Fibroblast of villous mesenchyme (primary cell): Measurements from ENCODE around the gene RNF31. TPM values are rescaled to one million over a fixed set of nuclear protein-coding genes. Genes with fewer than 3 reads are reported as not detected.
"Not testable (repeated sequence)": the region's sequence is repeated elsewhere in the genome, so short reads cannot be mapped to it uniquely, and the experiment has no call there.

Experiments used
- DNase-seq: peaks from one replicate; pipeline ENCODE4 v3.0.0-alpha.2; 2010; ENCODE audit warnings: low read depth
- H3K4me3 ChIP-seq: 2 replicates; pipeline ENCODE4 v1.5.1; 2011; ENCODE audit warnings: low read depth, mild to moderate bottlenecking, low read length
- total RNA-seq: library from RNA; depleted of rRNA; stranded (reverse); fragments of >200 nt; gene quantifications from 2 replicates; pipeline ENCODE4 v1.2.3, GENCODE V29; 2012
- TF ChIP-seq, protein P1 (sequence below): IDR thresholded peaks from 2 replicates; pipeline ENCODE4 v1.5.1; 2012; ENCODE audit warnings: low read depth, mild to moderate bottlenecking, low read length; ENCODE audit not compliant: insufficient read depth

RNF31 gene
- total RNA-seq, 1 donor = 38.0 TPM

DNA sequence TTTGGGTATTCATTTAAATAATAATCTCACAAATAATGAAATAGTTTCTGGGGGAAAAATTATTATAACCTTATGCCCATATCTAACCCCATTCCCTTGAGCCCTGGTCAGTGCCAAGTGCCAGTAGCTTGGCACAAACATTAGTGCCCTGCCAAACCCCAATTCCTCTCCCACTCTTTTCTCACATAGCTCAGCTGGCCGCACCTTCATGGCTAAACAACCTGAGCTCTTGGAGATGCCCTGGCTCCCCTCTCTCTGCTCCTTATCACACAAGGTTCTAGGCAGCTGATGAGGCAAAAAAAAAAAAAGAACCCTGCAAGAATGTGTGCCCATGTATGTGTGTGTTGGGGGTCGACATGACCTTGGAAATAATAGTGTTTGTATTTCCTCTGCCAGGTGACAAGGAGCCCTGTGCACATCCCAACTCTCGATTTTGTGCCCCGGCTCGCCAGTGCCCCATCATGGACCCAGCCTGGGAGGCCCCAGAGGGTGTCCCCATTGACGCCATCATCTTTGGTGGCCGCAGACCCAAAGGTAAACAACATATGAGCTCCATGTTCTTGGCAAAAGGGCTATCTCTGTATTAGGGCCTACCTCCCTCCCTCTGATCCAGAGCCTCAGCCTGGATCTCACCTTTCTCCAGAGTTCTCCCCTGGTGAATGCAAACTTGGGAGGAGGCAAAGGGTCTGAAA lies 44.8 kb upstream of the RNF31 start:
- TF ChIP-seq, protein P1, sequence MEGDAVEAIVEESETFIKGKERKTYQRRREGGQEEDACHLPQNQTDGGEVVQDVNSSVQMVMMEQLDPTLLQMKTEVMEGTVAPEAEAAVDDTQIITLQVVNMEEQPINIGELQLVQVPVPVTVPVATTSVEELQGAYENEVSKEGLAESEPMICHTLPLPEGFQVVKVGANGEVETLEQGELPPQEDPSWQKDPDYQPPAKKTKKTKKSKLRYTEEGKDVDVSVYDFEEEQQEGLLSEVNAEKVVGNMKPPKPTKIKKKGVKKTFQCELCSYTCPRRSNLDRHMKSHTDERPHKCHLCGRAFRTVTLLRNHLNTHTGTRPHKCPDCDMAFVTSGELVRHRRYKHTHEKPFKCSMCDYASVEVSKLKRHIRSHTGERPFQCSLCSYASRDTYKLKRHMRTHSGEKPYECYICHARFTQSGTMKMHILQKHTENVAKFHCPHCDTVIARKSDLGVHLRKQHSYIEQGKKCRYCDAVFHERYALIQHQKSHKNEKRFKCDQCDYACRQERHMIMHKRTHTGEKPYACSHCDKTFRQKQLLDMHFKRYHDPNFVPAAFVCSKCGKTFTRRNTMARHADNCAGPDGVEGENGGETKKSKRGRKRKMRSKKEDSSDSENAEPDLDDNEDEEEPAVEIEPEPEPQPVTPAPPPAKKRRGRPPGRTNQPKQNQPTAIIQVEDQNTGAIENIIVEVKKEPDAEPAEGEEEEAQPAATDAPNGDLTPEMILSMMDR = no peak
- H3K4me3 ChIP-seq = no peak overlapping the region
- DNase-seq = no peak

DNA sequence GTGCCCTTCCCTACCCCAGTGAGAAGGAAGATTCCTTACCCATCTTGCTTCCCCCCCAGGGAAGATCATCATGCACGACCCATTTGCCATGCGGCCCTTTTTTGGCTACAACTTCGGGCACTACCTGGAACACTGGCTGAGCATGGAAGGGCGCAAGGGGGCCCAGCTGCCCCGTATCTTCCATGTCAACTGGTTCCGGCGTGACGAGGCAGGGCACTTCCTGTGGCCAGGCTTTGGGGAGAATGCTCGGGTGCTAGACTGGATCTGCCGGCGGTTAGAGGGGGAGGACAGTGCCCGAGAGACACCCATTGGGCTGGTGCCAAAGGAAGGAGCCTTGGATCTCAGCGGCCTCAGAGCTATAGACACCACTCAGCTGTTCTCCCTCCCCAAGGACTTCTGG lies 43.8 kb upstream of the RNF31 start:
- no peak overlapping the region for H3K4me3 ChIP-seq
- TF ChIP-seq, protein P1 = no peak
- no peak for DNase-seq

DNA sequence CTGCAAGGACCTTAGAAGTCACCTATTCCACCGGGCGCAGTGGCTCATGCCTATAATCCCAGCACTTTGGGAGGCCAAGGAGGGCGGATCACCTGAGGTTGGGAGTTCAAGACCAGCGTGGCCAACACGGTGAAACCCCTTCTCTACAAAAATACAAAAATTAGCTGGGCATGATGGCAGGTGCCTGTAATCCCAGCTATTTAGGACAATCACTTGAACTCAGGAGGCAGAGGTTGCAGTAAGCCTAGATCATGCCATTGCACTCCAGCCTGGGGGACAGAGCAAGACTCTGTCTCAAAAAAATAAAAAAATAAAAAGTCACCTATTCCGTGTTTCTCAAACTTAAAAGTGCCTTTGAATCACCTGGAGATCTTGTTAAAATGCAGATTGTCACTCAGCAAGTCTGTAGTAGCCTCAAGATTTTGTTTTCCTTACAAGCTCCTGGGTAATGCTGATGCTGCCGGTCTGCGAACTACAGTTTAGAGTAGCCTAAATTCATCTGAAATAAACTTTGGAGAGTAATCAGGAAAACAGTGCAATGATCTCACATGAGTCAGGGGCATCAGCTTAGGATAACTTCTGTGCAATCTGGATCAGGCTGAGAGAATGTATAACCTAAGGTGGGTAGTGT lies 41.6 kb upstream of the RNF31 start:
- H3K4me3 ChIP-seq, DNase-seq: not testable (repeated sequence)

DNA sequence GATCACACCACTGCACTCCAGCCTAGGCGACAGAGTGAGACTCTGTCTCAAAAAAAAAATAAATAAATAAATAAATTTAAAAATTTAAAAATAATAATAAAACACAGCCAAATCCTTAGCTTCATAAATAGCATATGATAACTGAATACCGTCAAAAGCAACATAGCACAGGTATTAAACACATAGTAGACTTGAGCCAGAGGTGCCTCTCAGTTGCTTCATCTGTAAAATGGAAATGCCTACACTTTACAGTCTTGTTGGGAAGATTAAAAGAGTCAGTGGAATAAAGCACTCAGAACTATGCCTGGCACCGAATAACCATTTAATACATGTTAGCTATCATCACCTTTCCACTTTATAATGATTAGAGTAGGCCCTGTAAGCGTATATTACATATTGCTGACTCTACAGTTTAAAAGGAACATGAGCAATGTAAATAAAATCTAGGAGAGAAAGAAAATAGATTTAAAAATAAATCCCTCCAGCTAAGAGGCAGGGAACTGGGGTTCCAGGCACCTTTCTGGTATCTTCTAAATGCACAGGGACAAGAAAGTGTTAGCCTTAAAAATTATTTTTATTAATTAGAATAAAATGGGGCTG lies 40.5 kb upstream of the RNF31 start:
- H3K4me3 ChIP-seq = no peak overlapping the region
- DNase-seq = no peak
- TF ChIP-seq, protein P1 = no peak

DNA sequence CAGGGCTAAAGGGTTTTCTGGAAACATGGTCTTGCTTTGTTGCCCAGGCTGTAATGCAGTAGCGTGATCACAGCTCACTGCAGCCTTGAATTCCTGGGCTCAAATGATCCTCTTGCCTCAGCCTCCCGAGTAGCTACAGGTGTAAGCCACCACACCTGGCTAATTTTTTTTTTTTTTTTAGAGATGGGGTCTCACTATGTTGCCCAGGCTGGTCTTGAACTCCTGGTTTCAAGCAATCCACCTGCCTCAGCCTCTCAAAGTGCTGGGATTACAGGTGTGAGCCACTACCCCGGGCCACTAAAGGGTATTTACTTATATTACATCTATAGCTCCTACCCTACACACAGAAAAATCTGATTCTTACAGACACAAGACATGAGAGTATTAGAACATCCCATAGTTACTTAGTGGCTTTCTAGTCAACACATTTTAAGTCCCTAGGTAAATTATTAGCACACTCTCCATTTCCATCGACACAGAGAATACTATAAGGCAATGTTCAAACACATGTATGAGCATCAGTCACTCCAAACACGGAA lies 38.9 kb upstream of the RNF31 start:
- DNase-seq = no peak
- TF ChIP-seq, protein P1 = no peak
- no peak overlapping the region for H3K4me3 ChIP-seq

DNA sequence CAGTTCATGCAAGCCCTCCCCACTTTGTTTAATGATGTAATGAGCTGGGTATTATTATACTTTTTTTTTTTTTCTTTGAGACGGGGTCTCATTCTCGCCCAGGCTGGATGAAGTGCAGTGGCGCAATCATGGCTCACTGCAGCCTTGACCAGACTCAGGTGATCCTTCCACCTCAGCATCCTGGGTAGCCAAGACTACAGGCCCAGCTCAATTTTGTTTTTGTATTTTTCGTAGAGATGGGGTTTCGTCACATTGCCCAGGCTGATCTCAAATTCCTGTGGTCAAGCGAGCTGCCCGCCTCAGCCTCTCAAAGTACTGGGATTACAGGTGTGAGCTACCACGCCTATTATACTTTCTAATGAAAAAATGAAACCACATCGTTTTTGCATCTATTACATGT lies 37.2 kb upstream of the RNF31 start:
- TF ChIP-seq, protein P1 = no peak
- DNase-seq = no peak
- H3K4me3 ChIP-seq = no peak overlapping the region

DNA sequence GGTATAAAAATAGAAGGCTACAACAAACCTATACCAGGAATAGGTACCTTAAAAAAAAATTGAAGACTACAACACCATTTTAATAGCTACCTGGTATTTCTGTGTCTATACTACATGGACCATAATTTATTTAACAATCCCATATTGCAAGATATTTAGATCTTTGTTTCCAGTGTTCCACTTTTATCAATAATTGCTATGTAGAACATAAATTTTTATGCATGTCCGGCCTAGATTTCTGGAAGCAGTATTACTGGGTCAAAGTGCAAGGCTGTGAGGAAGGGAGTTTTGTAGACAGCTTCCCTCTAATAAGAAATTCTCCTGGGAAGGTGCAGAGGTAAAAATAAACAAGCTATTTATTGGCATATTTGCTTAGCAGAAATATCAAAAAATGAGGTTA lies 36.8 kb upstream of the RNF31 start:
- H3K4me3 ChIP-seq = no peak overlapping the region
- no peak for DNase-seq
- TF ChIP-seq, protein P1 = no peak
